Measurements from ENCODE around the gene ADAMTS6.
"Not testable (repeated sequence)": the region's sequence is repeated elsewhere in the genome, so short reads cannot be mapped to it uniquely, and the experiment has no call there.

The ADAMTS6 gene

GRCh38 chr5:65390208-65390607, 91.5 kb downstream of the ADAMTS6 start:
- H3K27me3 ChIP-seq (ENCODE audit: control insufficient read depth in 1 of 2, insufficient read depth in 1 of 2, low read length in 2 of 2): no peaks in the 10 kb centered on the region
- WGBS: 100% methylated on average over 1 of the region's 3 CpGs
- H3K27ac ChIP-seq (ENCODE audit: low read length, poor library complexity, severe bottlenecking): no peak overlapping the region
- no peak overlapping the region for H3K4ac ChIP-seq (ENCODE audit: low read depth in 1 of 2, low read length in 2 of 2)
- H4K91ac ChIP-seq (ENCODE audit: low read length): no peak overlapping the region
- no peak overlapping the region for H2BK12ac ChIP-seq (ENCODE audit: low read length in 2 of 2)
- H3K4me3 ChIP-seq (ENCODE audit: insufficient read depth in 1 of 2, low read depth in 1 of 2, low read length in 2 of 2): no peak overlapping the region
- H3K79me1 ChIP-seq (replicated peaks; ENCODE audit: low read length, poor library complexity, severe bottlenecking): no peaks in the 10 kb centered on the region
- peaks cover 9% of the 10 kb centered on the region for H3K9me3 ChIP-seq (ENCODE audit: control insufficient read depth, low read length)
- peaks cover 0 to 27% of the 10 kb centered on the region in 2 experiments for H3K36me3 ChIP-seq (ENCODE audit: control insufficient read depth in 1 of 2, insufficient read depth in 2 of 2, low read depth in 1 of 2, low read length in 2 of 2)
- H4K8ac ChIP-seq (ENCODE audit: low read length): no peak overlapping the region
- no peak overlapping the region for H3K9ac ChIP-seq (ENCODE audit: low read length)
- H2AK5ac ChIP-seq (ENCODE audit: low read length, severe bottlenecking): no peak overlapping the region
- H3K18ac ChIP-seq (ENCODE audit: low read depth in 1 of 2, low read length in 2 of 2): no peak overlapping the region
- no peak overlapping the region for H3K23ac ChIP-seq (ENCODE audit: low read length in 2 of 2)
- peaks cover 1% of the 10 kb centered on the region for H3K4me1 ChIP-seq (ENCODE audit: control insufficient read depth, insufficient read depth, low read depth, low read length)
- H2AFZ ChIP-seq (ENCODE audit: low read depth, low read length): no peak overlapping the region
- no peak overlapping the region for H2BK15ac ChIP-seq (ENCODE audit: low read depth, poor library complexity, severe bottlenecking)
- no peak overlapping the region for H3K4me2 ChIP-seq (ENCODE audit: low read length, poor library complexity, severe bottlenecking)
- no peak overlapping the region for H2BK5ac ChIP-seq (ENCODE audit: low read depth, low read length, poor library complexity, severe bottlenecking)
- no peak overlapping the region for H2BK120ac ChIP-seq (ENCODE audit: low read depth, low read length)
- no peak overlapping the region for H3K14ac ChIP-seq (ENCODE audit: low read length in 2 of 2)
- DNase-seq: no peak

- Histone ChIP-seq H3K4me1 (ENCODE audit: control insufficient read depth, insufficient read depth, low read depth, low read length) (no peaks in the 10 kb centered on the region), H2BK120ac (ENCODE audit: low read depth, low read length) (no peak overlapping the region), H2AK5ac (ENCODE audit: low read length, severe bottlenecking) (no peak overlapping the region), H3K79me1 (replicated peaks; ENCODE audit: low read length, poor library complexity, severe bottlenecking) (peaks cover 4% of the 10 kb centered on the region), H4K8ac (ENCODE audit: low read length) (no peak overlapping the region), H2BK5ac (ENCODE audit: low read depth, low read length, poor library complexity, severe bottlenecking) (no peak overlapping the region), H2BK12ac (ENCODE audit: low read length in 2 of 2) (no peak overlapping the region), H2AFZ (ENCODE audit: low read depth, low read length) (no peak overlapping the region), H3K27me3 (ENCODE audit: control insufficient read depth in 1 of 2, insufficient read depth in 1 of 2, low read length in 2 of 2) (no peaks in the 10 kb centered on the region), H3K36me3 (ENCODE audit: control insufficient read depth in 1 of 2, insufficient read depth in 2 of 2, low read depth in 1 of 2, low read length in 2 of 2) (peaks cover 0 to 59% of the 10 kb centered on the region in 2 experiments), H3K14ac (ENCODE audit: low read length in 2 of 2) (no peak overlapping the region), H3K4ac (ENCODE audit: low read depth in 1 of 2, low read length in 2 of 2) (no peak overlapping the region), H3K9me3 (ENCODE audit: control insufficient read depth, low read length) (no peaks in the 10 kb centered on the region), H3K4me3 (ENCODE audit: insufficient read depth in 1 of 2, low read depth in 1 of 2, low read length in 2 of 2) (no peak overlapping the region), H4K91ac (ENCODE audit: low read length) (no peak overlapping the region), H3K9ac (ENCODE audit: low read length) (no peak overlapping the region), H3K23ac (ENCODE audit: low read length in 2 of 2) (no peak overlapping the region), H3K4me2 (ENCODE audit: low read length, poor library complexity, severe bottlenecking) (no peak overlapping the region), H3K18ac (ENCODE audit: low read depth in 1 of 2, low read length in 2 of 2) (no peak overlapping the region), H3K27ac (ENCODE audit: low read length, poor library complexity, severe bottlenecking) (no peak overlapping the region), H2BK15ac (ENCODE audit: low read depth, poor library complexity, severe bottlenecking) (no peak overlapping the region)
- DNase-seq: no peak
- 86% methylated on average over 7 of the region's 7 CpGs for WGBS
Measured at GRCh38 chr5:65383859-65384258, 97.9 kb downstream of the ADAMTS6 start.

- DNase-seq: no peak
Measured at GRCh38 chr5:65382582-65382981, 99.1 kb downstream of the ADAMTS6 start.

GRCh38 chr5:65370505-65370904, 111.2 kb downstream of the ADAMTS6 start:
- DNase-seq; H3K79me1 ChIP-seq (replicated peaks; ENCODE audit: low read length, poor library complexity, severe bottlenecking); H3K27ac ChIP-seq (ENCODE audit: low read length, poor library complexity, severe bottlenecking); H2AK5ac ChIP-seq (ENCODE audit: low read length, severe bottlenecking); H3K4me3 ChIP-seq (ENCODE audit: insufficient read depth in 1 of 2, low read depth in 1 of 2, low read length in 2 of 2); H3K23ac ChIP-seq (ENCODE audit: low read length in 2 of 2); H2BK15ac ChIP-seq (ENCODE audit: low read depth, poor library complexity, severe bottlenecking); H2BK12ac ChIP-seq (ENCODE audit: low read length in 2 of 2); H3K4me2 ChIP-seq (ENCODE audit: low read length, poor library complexity, severe bottlenecking); H3K4me1 ChIP-seq (ENCODE audit: control insufficient read depth, insufficient read depth, low read depth, low read length); H3K27me3 ChIP-seq (ENCODE audit: control insufficient read depth in 1 of 2, insufficient read depth in 1 of 2, low read length in 2 of 2); H4K91ac ChIP-seq (ENCODE audit: low read length); H3K9me3 ChIP-seq (ENCODE audit: control insufficient read depth, low read length); H2BK5ac ChIP-seq (ENCODE audit: low read depth, low read length, poor library complexity, severe bottlenecking); H3K14ac ChIP-seq (ENCODE audit: low read length in 2 of 2); H2BK120ac ChIP-seq (ENCODE audit: low read depth, low read length); H4K8ac ChIP-seq (ENCODE audit: low read length); H3K18ac ChIP-seq (ENCODE audit: low read depth in 1 of 2, low read length in 2 of 2); H2AFZ ChIP-seq (ENCODE audit: low read depth, low read length); H3K4ac ChIP-seq (ENCODE audit: low read depth in 1 of 2, low read length in 2 of 2); H3K9ac ChIP-seq (ENCODE audit: low read length): not testable (repeated sequence)
- H3K36me3 ChIP-seq (ENCODE audit: control insufficient read depth in 1 of 2, insufficient read depth in 2 of 2, low read depth in 1 of 2, low read length in 2 of 2): peaks cover 0 to 12% of the 10 kb centered on the region in 2 experiments
- 90% methylated on average over 15 of the region's 15 CpGs for WGBS

More at GRCh38 chr5:65382582-65382981, 99.1 kb downstream of the ADAMTS6 start:
- 67% methylated on average over 1 of the region's 1 CpG for WGBS
- peaks cover 4% of the 10 kb centered on the region for H3K79me1 ChIP-seq (replicated peaks; ENCODE audit: low read length, poor library complexity, severe bottlenecking)
- no peak overlapping the region for H2AK5ac ChIP-seq (ENCODE audit: low read length, severe bottlenecking)
- H2AFZ ChIP-seq (ENCODE audit: low read depth, low read length): no peak overlapping the region
- H3K4ac ChIP-seq (ENCODE audit: low read depth in 1 of 2, low read length in 2 of 2): no peak overlapping the region
- no peaks in the 10 kb centered on the region for H3K9me3 ChIP-seq (ENCODE audit: control insufficient read depth, low read length)
- no peak overlapping the region for H3K14ac ChIP-seq (ENCODE audit: low read length in 2 of 2)
- no peak overlapping the region for H3K18ac ChIP-seq (ENCODE audit: low read depth in 1 of 2, low read length in 2 of 2)
- H3K4me2 ChIP-seq (ENCODE audit: low read length, poor library complexity, severe bottlenecking): no peak overlapping the region
- no peak overlapping the region for H3K27ac ChIP-seq (ENCODE audit: low read length, poor library complexity, severe bottlenecking)
- H3K27me3 ChIP-seq (ENCODE audit: control insufficient read depth in 1 of 2, insufficient read depth in 1 of 2, low read length in 2 of 2): no peaks in the 10 kb centered on the region
- no peak overlapping the region for H4K8ac ChIP-seq (ENCODE audit: low read length)
- no peak overlapping the region for H2BK5ac ChIP-seq (ENCODE audit: low read depth, low read length, poor library complexity, severe bottlenecking)
- peaks cover 0 to 47% of the 10 kb centered on the region in 2 experiments for H3K36me3 ChIP-seq (ENCODE audit: control insufficient read depth in 1 of 2, insufficient read depth in 2 of 2, low read depth in 1 of 2, low read length in 2 of 2)
- no peak overlapping the region for H4K91ac ChIP-seq (ENCODE audit: low read length)
- H3K4me1 ChIP-seq (ENCODE audit: control insufficient read depth, insufficient read depth, low read depth, low read length): no peaks in the 10 kb centered on the region
- H3K23ac ChIP-seq (ENCODE audit: low read length in 2 of 2): no peak overlapping the region
- no peak overlapping the region for H3K9ac ChIP-seq (ENCODE audit: low read length)
- no peak overlapping the region for H2BK12ac ChIP-seq (ENCODE audit: low read length in 2 of 2)
- no peak overlapping the region for H2BK15ac ChIP-seq (ENCODE audit: low read depth, poor library complexity, severe bottlenecking)
- H3K4me3 ChIP-seq (ENCODE audit: insufficient read depth in 1 of 2, low read depth in 1 of 2, low read length in 2 of 2): no peak overlapping the region
- H2BK120ac ChIP-seq (ENCODE audit: low read depth, low read length): no peak overlapping the region

Measured in mesenchymal stem cell (in vitro differentiated cells and primary cell).